Measurements from ENCODE around the gene PDSS2.

The PDSS2 gene

GRCh38 chr6:107459283-107460082 is at the start of gene PDSS2:
PDSS2 (minus strand) TSS chr6:107459564; CDS start chr6:107459285, 279 bp downstream.
- peak; percentile 97 for DNase-seq (ENCODE audit: low read depth in 2 of 2)
- TF ChIP-seq CTCF (IDR thresholded peaks at IDR 0.05; ENCODE audit: low read depth, low read length): peak; percentile 62
- peak within 1 kb of the TSS; percentile 96 to 99 for H3K4me3 ChIP-seq (replicated peaks in 1 of 2; ENCODE audit: low read depth in 2 of 2, low read length in 2 of 2)

GRCh38 chr6:107506145-107506544 is 46.8 kb upstream of the PDSS2 start:
- DNase-seq (ENCODE audit: low read depth in 2 of 2): no peak
- H3K4me3 ChIP-seq (replicated peaks in 1 of 2; ENCODE audit: low read depth in 2 of 2, low read length in 2 of 2): no peak overlapping the region
- no peak for TF ChIP-seq CTCF (IDR thresholded peaks at IDR 0.05; ENCODE audit: low read depth, low read length)

GRCh38 chr6:107504270-107505026 is 45.1 kb upstream of the PDSS2 start:
- no peak for TF ChIP-seq CTCF (IDR thresholded peaks at IDR 0.05; ENCODE audit: low read depth, low read length)
- no peak for DNase-seq (ENCODE audit: low read depth in 2 of 2)
- no peak overlapping the region for H3K4me3 ChIP-seq (replicated peaks in 1 of 2; ENCODE audit: low read depth in 2 of 2, low read length in 2 of 2)

- H3K4me3 ChIP-seq (replicated peaks in 1 of 2; ENCODE audit: low read depth in 2 of 2, low read length in 2 of 2): no peak overlapping the region
- no peak for DNase-seq (ENCODE audit: low read depth in 2 of 2)
- TF ChIP-seq CTCF (IDR thresholded peaks at IDR 0.05; ENCODE audit: low read depth, low read length): no peak
Observed at GRCh38 chr6:107496892-107497684, 37.7 kb upstream of the PDSS2 start.

- TF ChIP-seq CTCF (IDR thresholded peaks at IDR 0.05; ENCODE audit: low read depth, low read length): no peak
- DNase-seq (ENCODE audit: low read depth in 2 of 2): no peak
- no peak overlapping the region for H3K4me3 ChIP-seq (replicated peaks in 1 of 2; ENCODE audit: low read depth in 2 of 2, low read length in 2 of 2)
Observed at GRCh38 chr6:107495971-107496370, 36.6 kb upstream of the PDSS2 start.

GRCh38 chr6:107495196-107495643 is 35.9 kb upstream of the PDSS2 start:
- TF ChIP-seq CTCF (IDR thresholded peaks at IDR 0.05; ENCODE audit: low read depth, low read length): no peak
- DNase-seq (ENCODE audit: low read depth in 2 of 2): peak; percentile 58 to 76
- peak overlapping the region in 1 of 2 donors; percentile 22 for H3K4me3 ChIP-seq (replicated peaks in 1 of 2; ENCODE audit: low read depth in 2 of 2, low read length in 2 of 2)
